Measurements from ENCODE around the gene GPN2.

DNA sequence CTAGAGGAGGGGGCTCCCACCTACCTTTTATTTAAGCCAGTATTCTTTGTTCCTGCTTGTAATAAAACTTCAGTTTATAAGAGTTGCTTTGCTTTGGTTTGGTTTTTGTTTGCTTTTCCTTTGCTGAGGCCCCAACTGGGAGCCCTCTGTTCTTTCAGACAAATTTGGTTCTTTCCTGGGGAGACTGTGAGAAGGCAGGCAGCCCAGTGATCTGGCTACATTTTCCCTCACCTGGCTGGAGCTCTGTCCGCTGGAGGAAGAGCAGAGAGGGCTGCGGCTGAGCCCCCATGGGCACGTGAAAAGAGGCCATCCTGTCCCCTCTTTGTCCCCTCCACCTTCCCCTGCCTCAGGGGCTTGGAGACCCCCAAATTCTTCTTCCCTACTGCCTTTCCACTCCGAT, 34.4 kb downstream of the GPN2 start:
- TF ChIP-seq CTCF (IDR thresholded peaks at IDR 0.05; ENCODE audit: borderline replicate concordance, extremely low read depth, low read length, poor library complexity, severe bottlenecking) (no peak), EZH2 (IDR thresholded peaks at IDR 0.05; ENCODE audit: borderline replicate concordance, low read depth, low read length, severe bottlenecking) (no peak)
